Measurements from ENCODE around the gene NRXN3.

GRCh38 chr14:78405079-78405856, 235.1 kb downstream of the NRXN3 start:
- TF ChIP-seq CTCF (IDR thresholded peaks at IDR 0.05): no peak
- TF ChIP-seq EZH2phosphoT487 (IDR thresholded peaks at IDR 0.05): no peak
- no peak for TF ChIP-seq EZH2 (IDR thresholded peaks at IDR 0.05)
